Testis (tissue), 2 donors: ENCODE data around the gene CALCB.

Experiments
- CTCF ChIP-seq, 3 experiments: fragments of 450-650 bp in 2 of 3; fragments of 200-600 bp in 1 of 3; sonication (generic) in 1 of 3; IDR thresholded peaks; one replicate each; pipeline ENCODE4 v1.5.1; 2016 to 2019; ENCODE audit warnings: antibody characterized with exemption in 3 of 3, mild to moderate bottlenecking in 2 of 3, moderate library complexity in 1 of 3
- POLR2A ChIP-seq: fragments of 450-650 bp; IDR thresholded peaks from one replicate; pipeline ENCODE4 v1.6.1; 2017; ENCODE audit warnings: antibody characterized with exemption, mild to moderate bottlenecking, moderate library complexity

GRCh38 chr11:15097411-15097810 lies 24.0 kb downstream of the CALCB start:
- TF ChIP-seq POLR2A (no peak), CTCF (IDR thresholded peaks at IDR 0.05) (no peak)
